ENCODE results near the gene CCR7.

CCR7 gene

DNA sequence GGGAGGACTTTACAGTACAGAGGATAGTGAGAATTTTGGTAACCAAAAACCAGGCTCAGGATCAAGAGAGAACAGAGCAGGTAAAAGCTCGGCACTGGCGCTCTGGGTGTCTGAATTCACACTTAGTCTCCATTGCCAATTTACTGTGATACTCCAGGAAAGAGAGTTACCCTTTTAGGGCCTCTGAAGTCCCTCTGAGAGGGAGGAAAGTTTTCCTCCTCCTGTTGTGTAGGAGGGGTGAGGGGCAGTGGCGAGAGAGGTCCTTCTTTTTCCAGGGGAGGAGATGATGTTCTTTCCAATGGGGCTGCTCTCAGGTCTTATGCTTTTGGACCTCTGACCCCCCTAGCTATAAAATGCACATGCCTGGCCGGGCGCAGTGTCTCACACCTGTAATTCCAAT is 58.5 kb downstream of the CCR7 start:
- Histone ChIP-seq H3K9ac (ENCODE audit: low read length) (no peak overlapping the region), H3F3A (ENCODE audit: insufficient read depth, low read length) (no peaks in the 10 kb centered on the region), H3K27me3 (replicated peaks; ENCODE audit: insufficient read depth, low read length) (0 out of 2 replicates have a peak, but pooled peaks cover 5% of the 10 kb centered on the region), H4K20me1 (ENCODE audit: insufficient read depth, low read length) (no peaks in the 10 kb centered on the region), H3K4me2 (ENCODE audit: low read depth, low read length) (no peak overlapping the region), H2AFZ (ENCODE audit: low read length) (no peak overlapping the region), H3K27ac (ENCODE audit: low read length) (no peak overlapping the region), H3K4me3 (ENCODE audit: low read length) (no peak overlapping the region), H3K9me3 (replicated peaks; ENCODE audit: insufficient read depth, low read length) (no peaks in the 10 kb centered on the region), H3K79me2 (ENCODE audit: low read length) (no peaks in the 10 kb centered on the region), H3K36me3 (replicated peaks; ENCODE audit: insufficient read depth, low read length) (no peaks in the 10 kb centered on the region), H3K4me1 (ENCODE audit: low read length) (no peaks in the 10 kb centered on the region), H3K9me2 (replicated peaks; ENCODE audit: insufficient read depth, low read length) (no peaks in the 10 kb centered on the region)
- no peak for DNase-seq
- TF ChIP-seq EZH2 (optimal IDR thresholded peaks at IDR 0.05; ENCODE audit: low read depth, low read length) = no peak
- no peak for TF ChIP-seq EZH2phosphoT487 (IDR thresholded peaks at IDR 0.05; ENCODE audit: low read length)
- TF ChIP-seq, protein P1, sequence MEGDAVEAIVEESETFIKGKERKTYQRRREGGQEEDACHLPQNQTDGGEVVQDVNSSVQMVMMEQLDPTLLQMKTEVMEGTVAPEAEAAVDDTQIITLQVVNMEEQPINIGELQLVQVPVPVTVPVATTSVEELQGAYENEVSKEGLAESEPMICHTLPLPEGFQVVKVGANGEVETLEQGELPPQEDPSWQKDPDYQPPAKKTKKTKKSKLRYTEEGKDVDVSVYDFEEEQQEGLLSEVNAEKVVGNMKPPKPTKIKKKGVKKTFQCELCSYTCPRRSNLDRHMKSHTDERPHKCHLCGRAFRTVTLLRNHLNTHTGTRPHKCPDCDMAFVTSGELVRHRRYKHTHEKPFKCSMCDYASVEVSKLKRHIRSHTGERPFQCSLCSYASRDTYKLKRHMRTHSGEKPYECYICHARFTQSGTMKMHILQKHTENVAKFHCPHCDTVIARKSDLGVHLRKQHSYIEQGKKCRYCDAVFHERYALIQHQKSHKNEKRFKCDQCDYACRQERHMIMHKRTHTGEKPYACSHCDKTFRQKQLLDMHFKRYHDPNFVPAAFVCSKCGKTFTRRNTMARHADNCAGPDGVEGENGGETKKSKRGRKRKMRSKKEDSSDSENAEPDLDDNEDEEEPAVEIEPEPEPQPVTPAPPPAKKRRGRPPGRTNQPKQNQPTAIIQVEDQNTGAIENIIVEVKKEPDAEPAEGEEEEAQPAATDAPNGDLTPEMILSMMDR (IDR thresholded peaks at IDR 0.05; ENCODE audit: low read length) = no peak
